Ascending aorta (tissue), 2 donors: ENCODE results near the gene ANKIB1. TPM values are rescaled to one million over a fixed set of nuclear protein-coding genes. Genes with fewer than 3 reads are reported as not detected.

Source experiments
- DNase-seq, 2 donors: peaks; one replicate each; pipeline ENCODE4 v3.0.0-alpha.2; 2019; ENCODE audit warnings: low spot score in 2 of 2
- H3K27ac ChIP-seq, 2 donors: fragments of 200-600 bp; sonication (generic); one replicate each; pipeline ENCODE4 v1.5.1; 2016 to 2017; ENCODE audit warnings: mild to moderate bottlenecking in 1 of 2
- H3K27me3 ChIP-seq: fragments of 200-600 bp; sonication (generic); one replicate; pipeline ENCODE4 v1.5.1; 2017
- H3K36me3 ChIP-seq, 2 donors: fragments of 200-600 bp; sonication (generic); one replicate each; pipeline ENCODE4 v1.5.1; 2016
- H3K4me1 ChIP-seq, 2 donors: fragments of 200-600 bp; sonication (generic); one replicate each; pipeline ENCODE4 v1.5.1; 2016 to 2017; ENCODE audit warnings: mild to moderate bottlenecking in 1 of 2
- H3K4me3 ChIP-seq, 2 donors: fragments of 200-600 bp; sonication (generic); one replicate each; pipeline ENCODE4 v1.5.1; 2016 to 2017; ENCODE audit warnings: mild to moderate bottlenecking in 1 of 2
- H3K9me3 ChIP-seq, 2 donors: fragments of 200-600 bp; sonication (generic); one replicate each; pipeline ENCODE4 v1.5.1; 2016
- CTCF ChIP-seq, 3 experiments: fragments of 200-600 bp in 2 of 3; fragments of 450-650 bp in 1 of 3; sonication (generic) in 2 of 3; IDR thresholded peaks; one replicate each; pipeline ENCODE4 v1.5.1; 2016 to 2019; ENCODE audit warnings: antibody characterized with exemption in 3 of 3, mild to moderate bottlenecking in 1 of 3, moderate library complexity in 1 of 3
- intact Hi-C: fragments of 100-400 bp; cut with DNase I; formaldehyde crosslinking; loops from one replicate; pipeline ENCODE4 v1.15.1; 2023
- total RNA-seq: library from RNA; depleted of rRNA; stranded (reverse); fragments of >200 nt; gene quantifications from one replicate; pipeline ENCODE4 v1.1.0, GENCODE V29; 2016

The ANKIB1 gene
- total RNA-seq, 1 donor from 2014 or later, result 27.4 TPM

- no peaks in the 10 kb centered on the region for H3K27me3 ChIP-seq
- TF ChIP-seq CTCF (IDR thresholded peaks at IDR 0.05), result peak; percentile 91 to 96 (median 92)
- H3K9me3 ChIP-seq, result no peaks in the 10 kb centered on the region
- H3K27ac ChIP-seq, result peak within 1 kb of the TSS; percentile 95 to 97
- H3K4me1 ChIP-seq, result no peaks in the 10 kb centered on the region
- DNase-seq, result peak; percentile 62 to 93
- peaks cover 24 to 26% of the 10 kb centered on the region in 2 donors for H3K36me3 ChIP-seq
- peak within 1 kb of the TSS; percentile 92 to 98 for H3K4me3 ChIP-seq
- intact Hi-C loops, result loop anchor here (1.0 to 10.0 kb wide), 8 partner anchors 23 to 787 kb away; partner anchors contain the start of genes ANKIB1, CYP51A1, FAM133B and KRIT1
Measured at GRCh38 chr7:92447345-92448204, 201.8 kb downstream of the ANKIB1 start, which contains the start of gene GATAD1. GATAD1 (plus strand) TSS chr7:92447482; CDS start chr7:92447730, 248 bp downstream.

- Histone ChIP-seq H3K36me3 (peaks cover 31 to 32% of the 10 kb centered on the region in 2 donors), H3K27ac (peak overlapping the region; percentile 95 to 97), H3K9me3 (no peaks in the 10 kb centered on the region), H3K4me1 (no peaks in the 10 kb centered on the region), H3K27me3 (no peaks in the 10 kb centered on the region), H3K4me3 (peak overlapping the region; percentile 92 to 98)
- peak in 1 of 2 donors; percentile 78 for DNase-seq
- peak in 2 of 3 experiments; percentile 32 to 40 for TF ChIP-seq CTCF (IDR thresholded peaks at IDR 0.05)
- intact Hi-C loops, result loop anchor here (1.0 to 10.0 kb wide), 4 partner anchors 80 to 787 kb away; partner anchors contain the start of genes FAM133B, PEX1, RBM48 and VPS50
Measured at GRCh38 chr7:92448205-92448747, 202.5 kb downstream of the ANKIB1 start.

Other genes with a start within 250 kb of the ANKIB1 start
- gene CYP51A1, start 111.5 kb upstream of the ANKIB1 start, total RNA-seq, result 19.9 TPM
- gene LRRD1, start 66.8 kb upstream of the ANKIB1 start, total RNA-seq, result not detected
- gene KRIT1, start 60 bp upstream of the ANKIB1 start, total RNA-seq, result 66.1 TPM
- gene GATAD1, start 201.5 kb downstream of the ANKIB1 start, total RNA-seq, result 20.4 TPM
- gene ERVW-1, start 232.0 kb downstream of the ANKIB1 start, total RNA-seq, result not detected